BLaER1 treated with 17β-estradiol and CSF1 and Interleukin-3, amounts not matched to agents 10 nM and 100 nM (cell line): ENCODE data around the gene DUSP28.

ENCODE experiments used
- H3K27ac ChIP-seq, 11 experiments: shearing (Covaris generic); formaldehyde crosslinking; 2 replicates each; pipeline ENCODE4 v1.8.1; 2022
- H3K27me3 ChIP-seq, 11 experiments: shearing (Covaris generic); formaldehyde crosslinking; 2 replicates each; pipeline ENCODE4 v1.8.1; 2022
- H3K36me3 ChIP-seq, 11 experiments: shearing (Covaris generic); formaldehyde crosslinking; 2 replicates each; pipeline ENCODE4 v1.8.1; 2022
- H3K4me1 ChIP-seq, 10 experiments: shearing (Covaris generic); formaldehyde crosslinking; 2 replicates each; pipeline ENCODE4 v1.8.1; 2022
- H3K4me2 ChIP-seq, 11 experiments: shearing (Covaris generic); formaldehyde crosslinking; 2 replicates each; pipeline ENCODE4 v1.8.1; 2022
- H3K4me3 ChIP-seq, 10 experiments: shearing (Covaris generic); formaldehyde crosslinking; 2 replicates each; pipeline ENCODE4 v1.8.1; 2022
- H3K9ac ChIP-seq, 11 experiments: shearing (Covaris generic); formaldehyde crosslinking; 2 replicates each; pipeline ENCODE4 v1.8.1; 2022
- H3K9me3 ChIP-seq, 11 experiments: shearing (Covaris generic); formaldehyde crosslinking; replicated peaks in 1 of 11; 2 replicates each; pipeline ENCODE4 v1.8.1; 2022
- H4K20me1 ChIP-seq, 11 experiments: shearing (Covaris generic); formaldehyde crosslinking; 2 replicates each; pipeline ENCODE4 v1.8.1; 2022
- Cebpa-rat ChIP-seq, 11 experiments: shearing (Covaris generic); IDR thresholded peaks; 2 replicates each; pipeline ENCODE4 v1.8.1; 2022

DUSP28 gene

GRCh38 chr2:240579771-240580614, 19.8 kb downstream of the DUSP28 start:
- H3K4me3 ChIP-seq: no peak overlapping the region
- peaks cover 8 to 59% (median 55%) of the 10 kb centered on the region in 11 experiments; a peak in 20 of 22 replicates for H4K20me1 ChIP-seq
- H3K4me2 ChIP-seq: peak overlapping the region; percentile 5 to 77 (median 54); a peak in 17 of 22 replicates
- H3K9ac ChIP-seq: peak overlapping the region in 10 of 11 experiments; percentile 2 to 60 (median 44); a peak in 14 of 22 replicates
- H3K27ac ChIP-seq: peak overlapping the region in 10 of 11 experiments; percentile 9 to 73 (median 59); a peak in 19 of 22 replicates
- TF ChIP-seq Cebpa-rat (IDR thresholded peaks at IDR 0.05): no peak
- peaks cover 41 to 88% (median 79%) of the 10 kb centered on the region in 11 experiments for H3K36me3 ChIP-seq
- peaks cover 0 to 15% (median 10%) of the 10 kb centered on the region in 11 experiments; a peak in 15 of 22 replicates for H3K9me3 ChIP-seq
- peaks cover 47 to 68% (median 58%) of the 10 kb centered on the region in 10 experiments for H3K4me1 ChIP-seq
- no peaks in the 10 kb centered on the region for H3K27me3 ChIP-seq

DNA sequence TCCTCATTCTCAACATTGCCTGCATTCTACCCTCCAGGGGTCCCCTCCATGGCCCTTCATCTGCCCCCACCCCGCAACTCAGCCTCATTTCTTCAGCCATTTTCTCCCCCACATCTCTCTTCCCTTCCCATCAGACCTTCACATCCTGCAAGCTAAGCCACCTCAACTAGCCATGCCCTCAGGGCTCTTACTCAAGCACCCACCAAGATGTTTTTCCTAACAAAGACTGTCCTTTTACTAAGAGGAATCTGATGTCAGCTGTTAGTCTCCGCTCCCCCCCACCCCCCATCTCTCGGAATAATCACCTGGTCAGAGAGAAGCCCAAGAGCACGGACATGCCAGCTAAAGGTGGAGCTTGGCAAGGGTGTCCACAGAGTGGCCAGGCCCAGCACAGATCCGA, 21.7 kb downstream of the DUSP28 start:
- H3K4me1 ChIP-seq: peaks cover 54 to 75% (median 66%) of the 10 kb centered on the region in 10 experiments
- H3K4me3 ChIP-seq: no peak overlapping the region
- peak overlapping the region in 5 of 11 experiments; percentile 10 to 100 (median 94); a peak in 7 of 22 replicates for H3K27ac ChIP-seq
- peaks cover 0 to 15% (median 10%) of the 10 kb centered on the region in 11 experiments; a peak in 15 of 22 replicates for H3K9me3 ChIP-seq
- H3K27me3 ChIP-seq: no peaks in the 10 kb centered on the region
- peaks cover 22 to 69% (median 61%) of the 10 kb centered on the region in 11 experiments for H3K36me3 ChIP-seq
- H3K9ac ChIP-seq: no peak overlapping the region
- no peak for TF ChIP-seq Cebpa-rat (IDR thresholded peaks at IDR 0.05)
- H4K20me1 ChIP-seq: peaks cover 14 to 50% (median 38%) of the 10 kb centered on the region in 11 experiments; a peak in 20 of 22 replicates
- H3K4me2 ChIP-seq: peak overlapping the region in 8 of 11 experiments; percentile 23 to 100 (median 98); a peak in 8 of 22 replicates

DNA sequence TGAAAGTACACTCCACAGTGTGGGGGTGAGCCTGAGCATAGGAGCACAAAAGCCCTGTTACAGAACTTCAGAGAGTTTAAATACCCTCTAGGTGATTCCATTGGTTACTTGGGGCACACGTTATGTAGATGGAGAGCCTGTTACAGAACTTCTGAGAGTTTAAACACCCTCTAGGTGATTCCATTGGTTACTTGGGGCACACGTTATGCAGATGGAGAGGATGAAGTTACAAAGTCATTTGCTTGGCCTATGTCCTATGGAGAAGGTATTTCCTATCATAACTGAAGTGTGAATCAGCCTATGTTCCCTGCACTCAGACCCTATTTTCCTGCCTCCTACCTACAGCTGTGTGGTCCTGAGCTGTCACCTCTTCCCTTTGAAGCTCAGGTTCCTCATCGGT, 22.6 kb downstream of the DUSP28 start:
- TF ChIP-seq Cebpa-rat (IDR thresholded peaks at IDR 0.05): no peak
- Histone ChIP-seq H3K9me3 (peaks cover 0 to 15% (median 10%) of the 10 kb centered on the region in 11 experiments; a peak in 15 of 22 replicates), H3K4me3 (no peak overlapping the region; a peak in 1 of 20 replicates), H4K20me1 (peaks cover 17 to 49% (median 36%) of the 10 kb centered on the region in 11 experiments; a peak in 21 of 22 replicates), H3K27ac (peak overlapping the region in 10 of 11 experiments; percentile 91 to 100 (median 97); a peak in 16 of 22 replicates), H3K4me2 (peak overlapping the region; percentile 95 to 100 (median 99)), H3K4me1 (peaks cover 60 to 80% (median 71%) of the 10 kb centered on the region in 10 experiments), H3K9ac (peak overlapping the region in 5 of 11 experiments; percentile 11 to 99 (median 78); a peak in 4 of 22 replicates), H3K36me3 (peaks cover 13 to 60% (median 51%) of the 10 kb centered on the region in 11 experiments), H3K27me3 (no peaks in the 10 kb centered on the region)

DNA sequence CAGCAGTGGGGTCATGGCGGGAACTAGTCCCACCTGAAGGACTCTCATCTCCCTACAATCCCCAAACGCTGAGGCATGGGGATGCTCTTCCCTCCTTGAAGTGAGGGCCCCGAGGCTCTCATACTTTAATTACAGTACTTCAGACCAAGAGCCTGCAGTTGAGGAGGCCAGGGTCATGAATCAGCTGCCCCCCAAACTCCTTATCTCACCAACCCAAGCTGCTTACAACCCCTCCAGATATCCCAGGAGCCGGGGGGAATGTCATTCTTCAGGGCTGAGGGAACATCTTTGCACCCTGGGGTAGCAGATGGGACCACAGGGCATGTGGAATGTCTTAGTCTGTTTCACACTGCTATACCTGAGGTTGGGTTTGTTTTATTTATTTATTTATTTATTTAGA, 23.6 kb downstream of the DUSP28 start:
- TF ChIP-seq Cebpa-rat (IDR thresholded peaks at IDR 0.05): no peak
- Histone ChIP-seq H3K4me1 (peaks cover 70 to 84% (median 75%) of the 10 kb centered on the region in 10 experiments), H3K9ac (peak overlapping the region in 9 of 11 experiments; percentile 10 to 99 (median 91); a peak in 16 of 22 replicates), H3K9me3 (peaks cover 0 to 15% (median 10%) of the 10 kb centered on the region in 11 experiments; a peak in 15 of 22 replicates), H3K4me2 (peak overlapping the region; percentile 95 to 100 (median 99)), H4K20me1 (peaks cover 22 to 49% (median 36%) of the 10 kb centered on the region in 11 experiments; a peak in 21 of 22 replicates), H3K27ac (peak overlapping the region; percentile 47 to 100 (median 96); a peak in 21 of 22 replicates), H3K36me3 (peaks cover 3 to 50% (median 41%) of the 10 kb centered on the region in 11 experiments; a peak in 21 of 22 replicates), H3K27me3 (no peaks in the 10 kb centered on the region), H3K4me3 (peak overlapping the region in 5 of 10 experiments; percentile 10 to 30 (median 25); a peak in 6 of 20 replicates)

- peaks cover 0 to 15% (median 10%) of the 10 kb centered on the region in 11 experiments; a peak in 15 of 22 replicates for H3K9me3 ChIP-seq
- peak overlapping the region; percentile 88 to 100 (median 96) for H3K27ac ChIP-seq
- H3K4me2 ChIP-seq: peak overlapping the region; percentile 95 to 100 (median 99)
- peak in 7 of 11 experiments; percentile 19 to 90 (median 82); a peak in 9 of 22 replicates for TF ChIP-seq Cebpa-rat (IDR thresholded peaks at IDR 0.05)
- peak overlapping the region; percentile 91 to 99 (median 96) for H3K9ac ChIP-seq
- H4K20me1 ChIP-seq: peaks cover 26 to 49% (median 36%) of the 10 kb centered on the region in 11 experiments; a peak in 20 of 22 replicates
- peak overlapping the region; percentile 76 to 95 (median 88) for H3K4me3 ChIP-seq
- H3K4me1 ChIP-seq: peaks cover 68 to 84% (median 72%) of the 10 kb centered on the region in 10 experiments
- peaks cover 5 to 50% (median 39%) of the 10 kb centered on the region in 11 experiments for H3K36me3 ChIP-seq
- no peaks in the 10 kb centered on the region for H3K27me3 ChIP-seq
These were observed 24.4 kb downstream of the DUSP28 start for GRCh38 chr2:240584486-240585031.

DNA sequence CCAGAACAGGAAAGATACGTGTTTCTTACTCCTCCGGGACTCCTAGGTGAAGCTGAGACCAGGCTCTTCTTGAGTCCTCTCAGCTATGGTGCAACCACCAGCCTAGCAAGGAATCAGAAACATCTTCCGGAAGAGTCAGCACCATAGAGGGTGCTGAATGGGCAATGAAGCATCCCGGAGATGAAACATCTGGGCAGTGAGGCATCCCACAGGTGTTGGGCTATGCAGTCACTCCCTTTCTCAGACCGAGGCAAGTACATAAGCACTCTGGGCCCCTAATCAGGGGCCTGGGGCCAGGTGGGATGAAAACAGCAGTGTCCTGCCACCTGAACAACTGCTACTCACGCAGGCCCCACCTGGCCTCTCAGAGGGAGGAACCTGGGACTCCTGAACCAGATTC, 24.9 kb downstream of the DUSP28 start:
- Histone ChIP-seq H3K9ac (peak overlapping the region; percentile 91 to 99 (median 96)), H3K9me3 (peaks cover 0 to 15% (median 10%) of the 10 kb centered on the region in 11 experiments; a peak in 15 of 22 replicates), H3K27ac (peak overlapping the region; percentile 88 to 100 (median 96)), H3K4me3 (peak overlapping the region; percentile 76 to 95 (median 88)), H3K4me2 (peak overlapping the region; percentile 95 to 100 (median 99)), H3K27me3 (no peaks in the 10 kb centered on the region), H3K36me3 (peaks cover 10 to 50% (median 39%) of the 10 kb centered on the region in 11 experiments), H3K4me1 (peaks cover 63 to 79% (median 67%) of the 10 kb centered on the region in 10 experiments), H4K20me1 (peaks cover 32 to 49% (median 36%) of the 10 kb centered on the region in 11 experiments; a peak in 21 of 22 replicates)
- TF ChIP-seq Cebpa-rat (IDR thresholded peaks at IDR 0.05): peak in 2 of 11 experiments; percentile 34 to 78; a peak in 3 of 22 replicates

GRCh38 chr2:240585681-240586197, 25.6 kb downstream of the DUSP28 start:
- Histone ChIP-seq H3K9me3 (peaks cover 0 to 15% (median 10%) of the 10 kb centered on the region in 11 experiments; a peak in 15 of 22 replicates), H3K9ac (peak overlapping the region; percentile 91 to 99 (median 96)), H4K20me1 (peaks cover 35 to 50% (median 38%) of the 10 kb centered on the region in 11 experiments; a peak in 21 of 22 replicates), H3K27me3 (no peaks in the 10 kb centered on the region), H3K4me2 (peak overlapping the region; percentile 95 to 100 (median 99)), H3K4me3 (peak overlapping the region; percentile 76 to 95 (median 88)), H3K27ac (peak overlapping the region; percentile 88 to 100 (median 96)), H3K4me1 (peaks cover 56 to 72% (median 61%) of the 10 kb centered on the region in 10 experiments), H3K36me3 (peaks cover 17 to 50% (median 40%) of the 10 kb centered on the region in 11 experiments)
- no peak for TF ChIP-seq Cebpa-rat (IDR thresholded peaks at IDR 0.05)
